HEK293T (cell line): ENCODE results near the gene SBNO2.

Experiments used
- CTCF ChIA-PET: fragments of 350-600 bp; formaldehyde crosslinking; extraction: SDS; loops from one replicate; lab custom pipeline; 2021; ENCODE audit warnings: antibody characterized with exemption, inconsistent platforms; lab: Yijun Ruan, JAX
- POLR2A ChIA-PET: fragments of 350-600 bp; formaldehyde crosslinking; extraction: SDS; loops from one replicate; lab custom pipeline; 2020; ENCODE audit warnings: antibody characterized with exemption, inconsistent platforms; lab: Yijun Ruan, JAX
- DNase-seq: peaks from one replicate; pipeline ENCODE4 v3.0.0; 2012; ENCODE audit warnings: mixed read lengths; ENCODE audit errors: extremely low spot score
- ARNT ChIP-seq: fragments of 450-650 bp; IDR thresholded peaks from 2 replicates; pipeline ENCODE4 v1.6.1; 2017; ENCODE audit warnings: mild to moderate bottlenecking
- BHLHE40 ChIP-seq: fragments of 450-650 bp; IDR thresholded peaks from 2 replicates; pipeline ENCODE4 v1.6.1; 2016; ENCODE audit warnings: mild to moderate bottlenecking, moderate library complexity, borderline replicate concordance
- CTBP1 ChIP-seq: fragments of 450-650 bp; IDR thresholded peaks from 2 replicates; pipeline ENCODE4 v1.6.1; 2016; ENCODE audit warnings: borderline replicate concordance
- ELF4 ChIP-seq: fragments of 450-650 bp; IDR thresholded peaks from 2 replicates; pipeline ENCODE4 v1.6.1; 2017; ENCODE audit warnings: antibody characterized with exemption
- FOXA1 ChIP-seq: fragments of 450-650 bp; IDR thresholded peaks from 2 replicates; pipeline ENCODE4 v1.6.1; 2016; ENCODE audit warnings: mild to moderate bottlenecking
- FOXK2 ChIP-seq: fragments of 450-650 bp; IDR thresholded peaks from 2 replicates; pipeline ENCODE4 v1.6.1; 2016; ENCODE audit warnings: mild to moderate bottlenecking
- FOXM1 ChIP-seq: fragments of 450-650 bp; IDR thresholded peaks from 2 replicates; pipeline ENCODE4 v1.6.1; 2017; ENCODE audit warnings: mild to moderate bottlenecking, borderline replicate concordance
- HDGF ChIP-seq: fragments of 450-650 bp; IDR thresholded peaks from 2 replicates; pipeline ENCODE4 v1.6.1; 2017; ENCODE audit warnings: antibody characterized with exemption, borderline replicate concordance
- L3MBTL2 ChIP-seq: fragments of 450-650 bp; conservative IDR thresholded peaks from 2 replicates; pipeline ENCODE4 v1.6.1; 2016; ENCODE audit warnings: mild to moderate bottlenecking
- LEF1 ChIP-seq: fragments of 450-650 bp; IDR thresholded peaks from 2 replicates; pipeline ENCODE4 v1.6.1; 2017; ENCODE audit warnings: mild to moderate bottlenecking, borderline replicate concordance
- NFRKB ChIP-seq: fragments of 450-650 bp; IDR thresholded peaks from 2 replicates; pipeline ENCODE4 v1.6.1; 2016; ENCODE audit warnings: mild to moderate bottlenecking, moderate library complexity
- SP1 ChIP-seq: fragments of 450-650 bp; IDR thresholded peaks from 2 replicates; pipeline ENCODE4 v1.6.1; 2017
- SUZ12 ChIP-seq: fragments of 450-650 bp; IDR thresholded peaks from 2 replicates; pipeline ENCODE4 v1.6.1; 2016; ENCODE audit warnings: mild to moderate bottlenecking
- TARDBP ChIP-seq: fragments of 450-650 bp; IDR thresholded peaks from 2 replicates; pipeline ENCODE4 v1.6.1; 2016
- ZNF384 ChIP-seq: fragments of 450-650 bp; IDR thresholded peaks from 2 replicates; pipeline ENCODE4 v1.6.1; 2016
- TF ChIP-seq, protein P1 (sequence below): fragments of 450-650 bp; IDR thresholded peaks from 2 replicates; pipeline ENCODE4 v1.6.1; 2016

The SBNO2 gene

DNA sequence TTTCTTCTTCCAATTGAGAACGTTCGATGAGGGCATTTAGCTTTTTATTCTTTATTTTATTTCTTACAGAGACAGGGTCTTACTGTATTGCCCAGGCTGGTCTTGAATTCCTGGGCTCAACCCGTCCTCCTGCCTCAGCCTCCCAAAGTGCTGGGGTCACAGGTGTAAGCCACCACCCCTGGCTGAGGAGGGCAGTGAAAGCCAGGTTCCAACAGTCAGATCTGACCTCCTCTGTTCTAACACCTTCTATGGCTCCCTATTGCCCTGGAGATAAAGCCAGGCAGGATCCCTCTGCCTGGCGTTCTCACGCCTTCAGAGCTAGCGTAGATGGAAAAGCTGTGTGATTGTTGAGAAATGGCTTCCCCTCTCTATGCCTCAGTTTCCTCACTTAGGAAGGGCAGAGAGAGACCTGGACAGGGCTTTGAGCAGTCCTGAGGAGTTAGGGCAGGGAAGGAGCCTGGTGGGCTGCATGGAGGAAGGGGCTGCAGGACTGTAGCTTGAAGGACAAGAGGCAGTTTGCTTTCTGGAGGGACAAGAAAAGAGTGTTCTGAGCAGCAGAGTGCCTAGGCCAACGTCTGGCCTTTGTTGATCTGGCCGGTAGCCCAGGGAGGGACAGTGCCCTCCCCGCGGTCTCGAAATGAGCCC is 101.6 kb downstream of the SBNO2 start:
- TF ChIP-seq ELF4 (no peak), FOXA1 (no peak), LEF1 (no peak), SP1 (no peak), BHLHE40 (no peak), NFRKB (no peak), FOXM1 (no peak), HDGF (no peak), FOXK2 (no peak), CTBP1 (no peak), TARDBP (no peak), L3MBTL2 (no peak), ARNT (no peak)
- TF ChIP-seq, protein P1, sequence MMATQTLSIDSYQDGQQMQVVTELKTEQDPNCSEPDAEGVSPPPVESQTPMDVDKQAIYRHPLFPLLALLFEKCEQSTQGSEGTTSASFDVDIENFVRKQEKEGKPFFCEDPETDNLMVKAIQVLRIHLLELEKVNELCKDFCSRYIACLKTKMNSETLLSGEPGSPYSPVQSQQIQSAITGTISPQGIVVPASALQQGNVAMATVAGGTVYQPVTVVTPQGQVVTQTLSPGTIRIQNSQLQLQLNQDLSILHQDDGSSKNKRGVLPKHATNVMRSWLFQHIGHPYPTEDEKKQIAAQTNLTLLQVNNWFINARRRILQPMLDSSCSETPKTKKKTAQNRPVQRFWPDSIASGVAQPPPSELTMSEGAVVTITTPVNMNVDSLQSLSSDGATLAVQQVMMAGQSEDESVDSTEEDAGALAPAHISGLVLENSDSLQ, result no peak
- ChIA-PET POLR2A (no interaction called here), CTCF (no interaction called here)
- DNase-seq, result no peak

DNA sequence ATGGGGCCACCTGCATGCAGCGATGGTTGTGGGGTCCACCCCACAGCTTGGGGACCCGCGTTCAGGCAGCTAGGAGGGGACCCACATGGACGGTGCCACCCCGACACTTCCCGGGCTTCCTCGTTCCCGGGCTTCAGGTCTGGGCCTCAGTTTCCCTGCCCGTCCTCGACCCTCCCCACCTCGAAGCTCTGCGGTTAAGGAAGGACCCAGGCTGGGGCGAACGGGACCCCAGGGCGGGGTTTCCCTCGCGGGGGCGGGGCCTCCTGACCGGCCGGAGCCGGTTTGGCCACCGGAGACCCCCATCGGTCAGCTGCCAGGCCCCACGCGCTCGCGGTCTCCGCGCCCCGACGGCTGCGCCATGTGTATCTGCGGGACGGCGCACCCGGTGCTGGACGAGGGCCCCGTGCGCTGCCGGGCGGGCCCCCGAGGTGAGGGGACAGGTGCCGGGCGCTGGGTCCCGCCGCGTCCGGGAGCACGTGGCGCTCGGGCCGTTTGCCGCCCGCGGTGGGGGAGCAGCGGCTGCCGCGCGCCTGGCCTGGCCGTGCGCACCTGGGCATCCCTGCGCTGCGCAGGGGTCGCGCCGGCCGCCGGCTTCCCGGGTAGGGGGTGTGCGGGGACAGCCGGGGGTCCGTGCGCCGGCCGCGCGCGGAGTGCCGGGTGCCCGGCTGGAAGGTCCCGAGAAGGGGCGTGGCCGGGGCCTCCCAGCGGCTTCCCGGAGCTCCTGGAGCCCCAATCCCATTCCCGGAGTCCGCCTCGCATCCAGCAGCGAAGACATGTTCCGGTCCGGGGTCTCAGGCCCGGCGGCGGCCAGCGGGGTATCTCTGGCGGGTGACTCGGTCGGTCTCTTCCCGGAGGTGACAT is 102.9 kb downstream of the SBNO2 start:
- POLR2A ChIA-PET, result no interaction called here
- DNase-seq, result no peak
- TF ChIP-seq ZNF384 (no peak), L3MBTL2 (no peak), CTBP1 (no peak), NFRKB (no peak), TARDBP (no peak), HDGF (no peak), FOXA1 (no peak), SP1 (no peak), BHLHE40 (no peak), FOXK2 (no peak), ARNT (no peak)
- CTCF ChIA-PET, result no interaction called here

DNA sequence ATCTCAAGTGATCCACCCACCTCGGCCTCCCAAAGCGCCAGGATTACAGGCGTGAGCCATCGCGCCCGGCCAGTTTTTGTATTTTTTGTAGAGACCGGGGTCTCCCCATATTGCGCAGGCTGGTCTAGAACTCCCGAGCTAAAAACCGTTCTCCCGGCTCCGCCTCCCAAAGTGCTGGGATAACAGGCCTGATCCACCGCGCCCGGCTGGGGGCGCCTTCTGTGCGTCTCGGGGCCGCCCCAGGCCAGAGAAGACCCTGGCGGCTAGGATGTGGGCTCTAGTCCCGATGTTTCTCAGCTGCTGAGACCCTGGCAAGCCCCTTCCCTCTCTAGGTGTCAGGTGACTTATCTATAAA is 103.5 kb downstream of the SBNO2 start:
- TF ChIP-seq L3MBTL2 (no peak), ELF4 (no peak), LEF1 (no peak), FOXA1 (no peak), NFRKB (no peak), SUZ12 (no peak), ARNT (no peak), ZNF384 (no peak), TARDBP (no peak), SP1 (no peak), FOXK2 (no peak), HDGF (no peak), BHLHE40 (no peak), CTBP1 (no peak)
- TF ChIP-seq, protein P1, result no peak
- DNase-seq, result no peak
- CTCF ChIA-PET, result no interaction called here
- POLR2A ChIA-PET, result interaction anchor here (1.4 kb wide), 1 partner anchor 199 kb away, joined by 3 read pairs; the partner anchor contains the start of gene CIRBP

DNA sequence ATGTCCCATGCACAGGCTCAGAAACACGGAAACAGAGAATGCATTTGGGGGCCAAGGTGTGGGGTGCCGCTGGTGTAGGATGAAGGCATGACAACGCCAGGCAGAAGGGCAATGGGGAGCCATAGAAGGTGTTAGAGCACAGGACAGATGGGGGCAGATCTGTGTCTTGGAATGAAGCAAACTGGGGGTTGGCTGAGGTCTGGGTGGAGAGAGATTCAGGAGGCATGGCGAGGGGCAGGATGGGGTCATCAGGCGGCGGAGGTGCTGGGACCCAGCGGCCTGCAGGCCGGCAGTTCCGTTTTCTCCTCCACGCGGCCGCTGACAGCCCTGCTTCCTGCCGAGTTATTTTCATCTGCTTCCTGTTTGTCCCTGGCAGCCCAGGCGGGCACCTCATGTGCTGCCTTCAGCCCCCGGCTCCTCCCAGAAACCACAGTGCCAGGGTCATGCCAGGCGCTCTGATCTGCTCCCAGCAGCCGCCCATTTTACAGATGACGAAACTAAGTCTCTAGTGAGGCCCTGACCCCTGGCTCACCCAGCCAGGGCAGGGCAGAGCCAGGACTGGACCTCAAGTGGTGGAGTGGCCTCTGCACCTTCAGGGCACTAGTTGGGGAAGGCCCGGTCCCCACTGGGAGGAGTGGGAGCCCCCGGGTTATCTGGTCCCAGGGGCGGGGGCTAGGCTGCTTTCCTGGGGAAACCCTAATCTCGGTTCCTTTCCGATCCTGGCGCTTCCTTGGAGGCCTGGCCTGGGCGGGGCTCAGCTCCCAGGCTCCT is 104.9 kb downstream of the SBNO2 start:
- ChIA-PET CTCF (no interaction called here), POLR2A (interaction anchor here (1.4 kb wide), 1 partner anchor 200 kb away, joined by 3 read pairs; the partner anchor contains the start of gene CIRBP)
- no peak for TF ChIP-seq BHLHE40
- no peak for TF ChIP-seq FOXA1
- TF ChIP-seq, protein P1, result no peak
- no peak for TF ChIP-seq NFRKB
- TF ChIP-seq SP1, result no peak
- DNase-seq, result no peak

DNA sequence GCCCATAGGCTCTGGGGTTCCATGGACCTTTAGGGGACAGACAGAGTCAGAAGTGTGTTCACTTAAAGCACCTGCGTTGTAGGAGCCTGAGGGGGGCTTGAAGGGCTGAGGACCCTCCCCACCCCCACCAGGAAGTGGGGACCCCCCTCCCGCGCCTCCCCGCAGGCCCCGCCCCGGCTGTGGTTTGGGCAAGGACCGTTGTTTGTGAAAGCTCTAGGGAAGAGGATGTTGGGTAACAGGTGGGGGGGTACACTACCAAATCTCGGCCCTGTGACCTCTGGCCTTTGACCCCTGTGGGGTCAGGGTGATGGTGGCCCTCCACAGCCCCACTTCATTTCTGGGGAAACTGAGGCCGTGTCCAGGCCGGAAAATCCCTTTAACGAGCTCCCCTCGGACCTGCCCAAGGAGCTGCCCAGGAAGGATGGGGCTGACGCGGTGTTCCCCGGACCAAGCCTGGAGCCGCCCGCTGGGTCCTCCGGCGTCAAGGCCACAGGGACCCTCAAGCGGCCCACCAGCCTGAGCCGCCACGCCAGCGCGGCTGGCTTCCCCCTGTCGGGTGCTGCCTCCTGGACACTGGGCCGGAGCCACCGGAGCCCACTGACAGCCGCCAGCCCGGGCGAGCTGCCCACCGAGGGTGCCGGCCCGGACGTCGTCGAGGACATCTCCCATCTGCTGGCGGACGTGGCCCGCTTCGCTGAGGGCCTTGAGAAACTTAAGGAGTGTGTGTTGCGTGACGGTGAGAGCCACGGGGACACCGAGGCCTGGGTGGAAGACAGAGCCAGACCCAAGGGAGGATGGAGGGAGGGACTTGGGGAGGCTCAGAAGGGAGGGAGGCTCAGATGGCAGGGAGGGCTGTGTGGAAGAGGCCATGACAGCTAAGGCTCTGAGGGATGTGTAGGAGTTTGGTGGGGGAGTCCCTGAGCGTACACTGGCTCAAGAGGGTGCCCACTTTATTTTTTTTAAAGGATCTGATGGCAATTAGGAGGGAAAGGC is 105.8 kb downstream of the SBNO2 start:
- no peak for DNase-seq
- ChIA-PET CTCF (no interaction called here), POLR2A (interaction anchor here (1.4 to 1.8 kb wide), 2 partner anchors 16 to 55 kb away, joined by 3 to 4 read pairs; no protein-coding TSS in a partner anchor)
- TF ChIP-seq SP1 (no peak), FOXK2 (no peak), ARNT (no peak), FOXM1 (no peak), HDGF (no peak), FOXA1 (no peak), ELF4 (no peak), CTBP1 (no peak), TARDBP (no peak), BHLHE40 (no peak), SUZ12 (no peak), L3MBTL2 (no peak), NFRKB (no peak), ZNF384 (no peak), LEF1 (no peak)
- TF ChIP-seq, protein P1, result no peak
